Stimulated activated CD4-positive, alpha-beta T cell treated with anti-CD3 and anti-CD28 coated beads, Interleukin-15, amount 100 ng/mL, for 24 hours (primary cell): Measurements from ENCODE around the gene RFX4.
"Not testable (repeated sequence)": the region's sequence is repeated elsewhere in the genome, so short reads cannot be mapped to it uniquely, and the experiment has no call there.

Source experiments
- DNase-seq: peaks from one replicate; pipeline ENCODE4 v3.0.0-alpha.2; 2020

The RFX4 gene

GRCh38 chr12:106594447-106594846, 11.6 kb downstream of the RFX4 start:
- no peak for DNase-seq

GRCh38 chr12:106595268-106595667, 12.5 kb downstream of the RFX4 start:
- DNase-seq, result no peak

- DNase-seq, result no peak
Measured at GRCh38 chr12:106598003-106598402, 15.2 kb downstream of the RFX4 start.

GRCh38 chr12:106599302-106599701, 16.5 kb downstream of the RFX4 start:
- no peak for DNase-seq

GRCh38 chr12:106600503-106600902, 17.7 kb downstream of the RFX4 start:
- DNase-seq, result no peak

- DNase-seq, result no peak
Measured at GRCh38 chr12:106601031-106601430, 18.2 kb downstream of the RFX4 start.

GRCh38 chr12:106601496-106601895, 18.7 kb downstream of the RFX4 start:
- no peak for DNase-seq

GRCh38 chr12:106602076-106602475, 19.3 kb downstream of the RFX4 start:
- no peak for DNase-seq

GRCh38 chr12:106605254-106605653, 22.4 kb downstream of the RFX4 start:
- no peak for DNase-seq

- not testable (repeated sequence) for DNase-seq
Measured at GRCh38 chr12:106620588-106620987, 37.8 kb downstream of the RFX4 start.

GRCh38 chr12:106625976-106626375, 43.2 kb downstream of the RFX4 start:
- DNase-seq, result no peak

GRCh38 chr12:106629797-106630659, 47.2 kb downstream of the RFX4 start:
- no peak for DNase-seq

- DNase-seq, result no peak
Measured at GRCh38 chr12:106631150-106631549, 48.3 kb downstream of the RFX4 start.

GRCh38 chr12:106631797-106632196, 49.0 kb downstream of the RFX4 start:
- DNase-seq, result no peak

- no peak for DNase-seq
Measured at GRCh38 chr12:106632797-106633450, 50.1 kb downstream of the RFX4 start.

- DNase-seq, result no peak
Measured at GRCh38 chr12:106633451-106633823, 50.6 kb downstream of the RFX4 start.

GRCh38 chr12:106634206-106634605, 51.4 kb downstream of the RFX4 start:
- no peak for DNase-seq

GRCh38 chr12:106643000-106643399, 60.2 kb downstream of the RFX4 start:
- no peak for DNase-seq

GRCh38 chr12:106644335-106645073, 61.7 kb downstream of the RFX4 start:
- DNase-seq, result no peak

GRCh38 chr12:106645074-106645421, 62.2 kb downstream of the RFX4 start:
- no peak for DNase-seq

GRCh38 chr12:106645465-106646330, 62.9 kb downstream of the RFX4 start:
- no peak for DNase-seq

GRCh38 chr12:106646472-106646871, 63.7 kb downstream of the RFX4 start:
- DNase-seq, result no peak
